ENCODE results near the gene KIAA1217. TPM values are rescaled to one million over a fixed set of nuclear protein-coding genes. Genes with fewer than 3 reads are reported as not detected.
"Not testable (repeated sequence)": the region's sequence is repeated elsewhere in the genome, so short reads cannot be mapped to it uniquely, and the experiment has no call there.

Gene KIAA1217
- total RNA-seq, 3 donors from 2014 or later (not counting 1 experiment from before 2014, with no cell fraction given): not detected

DNA sequence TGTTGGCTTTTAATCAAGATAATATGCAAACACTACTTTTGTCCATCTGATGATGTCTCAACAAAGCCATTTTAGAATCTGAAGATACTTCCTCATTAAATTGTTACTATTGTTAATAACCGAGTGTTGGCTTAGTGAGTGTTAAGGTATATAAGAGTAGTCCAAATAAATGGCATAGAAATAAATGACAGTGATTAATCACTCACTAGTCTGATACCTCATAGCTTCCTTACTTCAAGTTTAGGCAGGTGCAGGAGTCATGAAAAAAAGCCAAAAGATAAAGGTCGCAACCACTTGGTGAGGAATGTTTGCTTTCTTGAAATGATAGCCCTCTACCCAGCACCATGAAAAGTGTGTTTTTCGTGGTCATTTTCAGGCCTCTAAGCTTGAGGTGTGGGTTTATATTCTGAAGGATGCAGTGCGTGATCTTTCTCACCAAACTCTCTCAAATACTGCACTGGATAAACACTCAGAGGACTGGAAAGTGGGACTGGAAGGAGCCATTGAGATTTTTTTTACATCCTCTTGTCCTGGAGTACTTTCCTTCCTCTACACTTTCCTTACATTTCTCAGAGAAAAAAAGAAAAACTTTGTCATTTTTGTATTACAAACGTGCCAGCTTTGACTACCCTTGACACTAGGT lies 138.1 kb downstream of the KIAA1217 start:
- TF ChIP-seq, protein P1, sequence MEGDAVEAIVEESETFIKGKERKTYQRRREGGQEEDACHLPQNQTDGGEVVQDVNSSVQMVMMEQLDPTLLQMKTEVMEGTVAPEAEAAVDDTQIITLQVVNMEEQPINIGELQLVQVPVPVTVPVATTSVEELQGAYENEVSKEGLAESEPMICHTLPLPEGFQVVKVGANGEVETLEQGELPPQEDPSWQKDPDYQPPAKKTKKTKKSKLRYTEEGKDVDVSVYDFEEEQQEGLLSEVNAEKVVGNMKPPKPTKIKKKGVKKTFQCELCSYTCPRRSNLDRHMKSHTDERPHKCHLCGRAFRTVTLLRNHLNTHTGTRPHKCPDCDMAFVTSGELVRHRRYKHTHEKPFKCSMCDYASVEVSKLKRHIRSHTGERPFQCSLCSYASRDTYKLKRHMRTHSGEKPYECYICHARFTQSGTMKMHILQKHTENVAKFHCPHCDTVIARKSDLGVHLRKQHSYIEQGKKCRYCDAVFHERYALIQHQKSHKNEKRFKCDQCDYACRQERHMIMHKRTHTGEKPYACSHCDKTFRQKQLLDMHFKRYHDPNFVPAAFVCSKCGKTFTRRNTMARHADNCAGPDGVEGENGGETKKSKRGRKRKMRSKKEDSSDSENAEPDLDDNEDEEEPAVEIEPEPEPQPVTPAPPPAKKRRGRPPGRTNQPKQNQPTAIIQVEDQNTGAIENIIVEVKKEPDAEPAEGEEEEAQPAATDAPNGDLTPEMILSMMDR (IDR thresholded peaks at IDR 0.05): no peak
- H3K36me3 Mint-ChIP-seq: no peaks in the 10 kb centered on the region
- no peak overlapping the region for H3K27ac ChIP-seq (ENCODE audit: low read length)
- no peaks in the 10 kb centered on the region for H3K9me3 ChIP-seq (ENCODE audit: control insufficient read depth, insufficient read depth, low read length)
- H3K27me3 ChIP-seq (ENCODE audit: control insufficient read depth, insufficient read depth, low read length): no peaks in the 10 kb centered on the region
- no peaks in the 10 kb centered on the region for H3K27me3 Mint-ChIP-seq (ENCODE audit: low read depth in 2 of 2)
- ATAC-seq (no peak), DNase-seq (no peak)
- no peak overlapping the region for H3K4me3 Mint-ChIP-seq
- no peaks in the 10 kb centered on the region for H3K4me1 ChIP-seq (ENCODE audit: control insufficient read depth, insufficient read depth, low read length)
- no peaks in the 10 kb centered on the region for H3K9me3 Mint-ChIP-seq
- no peaks in the 10 kb centered on the region for H3K4me1 Mint-ChIP-seq
- intact Hi-C loops (cut with micrococcal nuclease): no loop called here
- WGBS (ENCODE audit: insufficient coverage): 70% methylated on average over 2 of the region's 5 CpGs
- no peak overlapping the region for H3K4me3 ChIP-seq (ENCODE audit: low read length)
- no peaks in the 10 kb centered on the region for H3K36me3 ChIP-seq (ENCODE audit: control insufficient read depth, insufficient read depth, low read length)
- H3K27ac Mint-ChIP-seq: no peak overlapping the region

GRCh38 chr10:24349379-24350001 lies 140.6 kb downstream of the KIAA1217 start:
- no peak overlapping the region for H3K27ac ChIP-seq (ENCODE audit: low read length)
- H3K27me3 ChIP-seq (ENCODE audit: control insufficient read depth, insufficient read depth, low read length): no peaks in the 10 kb centered on the region
- TF ChIP-seq, protein P1 (IDR thresholded peaks at IDR 0.05): no peak
- DNase-seq: no peak
- H3K4me3 ChIP-seq (ENCODE audit: low read length): no peak overlapping the region
- Mint-ChIP-seq H3K9me3 (no peaks in the 10 kb centered on the region), H3K4me1 (no peaks in the 10 kb centered on the region), H3K36me3 (no peaks in the 10 kb centered on the region), H3K4me3 (no peak overlapping the region), H3K27ac (no peak overlapping the region), H3K27me3 (ENCODE audit: low read depth in 2 of 2) (no peaks in the 10 kb centered on the region)
- H3K4me1 ChIP-seq (ENCODE audit: control insufficient read depth, insufficient read depth, low read length): no peaks in the 10 kb centered on the region
- no peaks in the 10 kb centered on the region for H3K36me3 ChIP-seq (ENCODE audit: control insufficient read depth, insufficient read depth, low read length)
- intact Hi-C loops (cut with micrococcal nuclease): no loop called here
- no peak for ATAC-seq
- H3K9me3 ChIP-seq (ENCODE audit: control insufficient read depth, insufficient read depth, low read length): no peaks in the 10 kb centered on the region
- 81% methylated on average over 3 of the region's 3 CpGs for WGBS (ENCODE audit: insufficient coverage)

DNA sequence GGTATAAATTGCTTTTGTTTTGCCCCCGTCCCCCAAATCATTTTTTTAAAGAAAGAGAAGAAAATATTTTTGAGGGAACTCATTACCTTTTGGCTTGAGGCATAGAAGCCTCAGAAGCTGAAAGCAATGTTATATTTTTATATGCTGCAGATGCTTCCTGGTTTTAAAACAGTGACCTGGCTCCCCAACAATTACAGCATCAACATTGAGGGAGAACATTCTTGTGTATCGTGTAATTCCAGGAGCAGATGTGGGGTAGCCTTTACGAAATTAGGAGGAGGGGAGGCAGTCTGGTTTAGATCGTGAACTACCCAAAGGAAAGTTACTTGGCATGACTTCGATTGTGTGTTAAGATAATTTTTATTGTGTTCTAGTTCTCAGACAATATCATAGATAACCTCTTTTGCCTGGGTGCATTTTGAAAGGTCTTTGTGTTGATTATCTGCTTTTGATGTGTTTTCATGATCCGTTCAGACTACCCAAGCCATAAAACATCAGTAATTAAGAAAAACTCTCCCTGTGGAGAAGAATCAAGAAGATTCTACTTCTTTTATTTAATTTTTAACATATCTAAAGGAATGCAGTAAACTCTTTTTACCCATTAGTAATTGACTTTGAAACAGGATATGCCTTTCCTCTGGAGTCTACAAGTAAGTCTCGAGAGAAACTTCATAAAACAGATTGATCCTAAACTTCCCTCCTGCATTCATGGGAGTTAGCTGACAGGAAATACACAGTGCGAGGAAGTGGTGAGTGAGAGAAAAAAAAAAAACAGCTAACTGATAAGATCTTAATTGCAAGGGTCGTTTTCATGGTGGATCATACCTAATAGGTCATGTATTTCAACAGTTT lies 141.4 kb downstream of the KIAA1217 start:
- TF ChIP-seq, protein P1 (IDR thresholded peaks at IDR 0.05): no peak
- intact Hi-C loops (cut with micrococcal nuclease): no loop called here
- Histone ChIP-seq H3K27ac (ENCODE audit: low read length) (no peak overlapping the region), H3K9me3 (ENCODE audit: control insufficient read depth, insufficient read depth, low read length) (no peaks in the 10 kb centered on the region), H3K4me3 (ENCODE audit: low read length) (no peak overlapping the region), H3K36me3 (ENCODE audit: control insufficient read depth, insufficient read depth, low read length) (no peaks in the 10 kb centered on the region), H3K4me1 (ENCODE audit: control insufficient read depth, insufficient read depth, low read length) (no peaks in the 10 kb centered on the region), H3K27me3 (ENCODE audit: control insufficient read depth, insufficient read depth, low read length) (no peaks in the 10 kb centered on the region)
- H3K36me3 Mint-ChIP-seq: no peaks in the 10 kb centered on the region
- 36% methylated on average over 7 of the region's 9 CpGs for WGBS (ENCODE audit: insufficient coverage)
- H3K27me3 Mint-ChIP-seq (ENCODE audit: low read depth in 2 of 2): no peaks in the 10 kb centered on the region
- H3K27ac Mint-ChIP-seq: no peak overlapping the region
- ATAC-seq (no peak), DNase-seq (no peak)
- H3K4me1 Mint-ChIP-seq: no peaks in the 10 kb centered on the region
- no peak overlapping the region for H3K4me3 Mint-ChIP-seq
- H3K9me3 Mint-ChIP-seq: no peaks in the 10 kb centered on the region

DNA sequence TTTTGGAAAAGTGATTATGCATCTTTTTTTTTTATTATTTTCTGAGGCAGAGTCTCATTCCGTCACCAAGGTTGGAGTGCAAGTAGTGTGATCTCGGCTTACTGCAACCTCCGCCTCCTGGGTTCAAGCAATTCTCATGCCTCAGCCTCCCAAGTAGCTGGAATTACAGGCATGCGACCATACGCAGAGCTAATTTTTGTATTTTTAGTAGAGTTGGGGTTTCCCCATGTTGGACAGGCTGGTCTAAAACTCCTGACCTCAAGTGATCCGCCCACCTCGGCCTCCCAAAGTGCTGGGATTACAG lies 141.9 kb downstream of the KIAA1217 start:
- H3K4me3 Mint-ChIP-seq; H3K4me3 ChIP-seq (ENCODE audit: low read length); H3K36me3 Mint-ChIP-seq; ATAC-seq; H3K27me3 ChIP-seq (ENCODE audit: control insufficient read depth, insufficient read depth, low read length); H3K4me1 ChIP-seq (ENCODE audit: control insufficient read depth, insufficient read depth, low read length); H3K27ac Mint-ChIP-seq; H3K36me3 ChIP-seq (ENCODE audit: control insufficient read depth, insufficient read depth, low read length); intact Hi-C loops (cut with micrococcal nuclease); H3K4me1 Mint-ChIP-seq; DNase-seq; H3K27me3 Mint-ChIP-seq (ENCODE audit: low read depth in 2 of 2); H3K27ac ChIP-seq (ENCODE audit: low read length); H3K9me3 Mint-ChIP-seq; H3K9me3 ChIP-seq (ENCODE audit: control insufficient read depth, insufficient read depth, low read length): not testable (repeated sequence)
- WGBS (ENCODE audit: insufficient coverage): 86% methylated on average over 7 of the region's 7 CpGs
